NB4 (cell line): Measurements from ENCODE around the gene TMEM223.
"Not testable (repeated sequence)": the region's sequence is repeated elsewhere in the genome, so short reads cannot be mapped to it uniquely, and the experiment has no call there.

Experiments
- DNase-seq: peaks from one replicate; pipeline ENCODE4 v3.0.0; 2010; ENCODE audit warnings: low read depth
- H3K4me3 ChIP-seq: one replicate; pipeline ENCODE4 v1.5.1; 2011; ENCODE audit warnings: mild to moderate bottlenecking, low read depth, low read length, moderate library complexity
- CTCF ChIP-seq: IDR thresholded peaks from one replicate; pipeline ENCODE4 v1.5.1; 2012; ENCODE audit warnings: low read depth, low read length
- MAX ChIP-seq: IDR thresholded peaks from 2 replicates; pipeline ENCODE4 v1.6.1; 2011; ENCODE audit warnings: low read depth, low read length
- MYC ChIP-seq: IDR thresholded peaks from 2 replicates; pipeline ENCODE4 v1.6.1; 2011; ENCODE audit warnings: low read depth, low read length
- POLR2A ChIP-seq: IDR thresholded peaks from 2 replicates; pipeline ENCODE4 v1.6.1; 2011; ENCODE audit warnings: mild to moderate bottlenecking; ENCODE audit not compliant: insufficient read length; ENCODE audit errors: extremely low read depth

The TMEM223 gene

GRCh38 chr11:62831520-62832335, 39.9 kb upstream of the TMEM223 start, which contains the start of gene STX5:
STX5 (minus strand) TSS chr11:62832051; CDS start chr11:62831243, 808 bp downstream.
- DNase-seq = peak; percentile 99
- TF ChIP-seq MYC (peak; percentile 34), MAX (peak; percentile 30; the same call in 1 of the 2 replicates), POLR2A (peak; percentile 84), CTCF (no peak)

GRCh38 chr11:62830904-62831519, 39.2 kb upstream of the TMEM223 start:
- peak; percentile 86 for DNase-seq
- peak overlapping the region; percentile 89 for H3K4me3 ChIP-seq
- TF ChIP-seq CTCF = no peak
- TF ChIP-seq MYC = no peak
- TF ChIP-seq MAX = no peak
- no peak for TF ChIP-seq POLR2A

More at GRCh38 chr11:62831520-62832335, 39.9 kb upstream of the TMEM223 start, which contains the start of gene STX5:
- H3K4me3 ChIP-seq = peak within 1 kb of the TSS; percentile 89

GRCh38 chr11:62828130-62828529, 36.3 kb upstream of the TMEM223 start:
- not testable (repeated sequence) for H3K4me3 ChIP-seq, DNase-seq

- H3K4me3 ChIP-seq = no peak overlapping the region
- TF ChIP-seq POLR2A = no peak
- TF ChIP-seq MAX = no peak
- TF ChIP-seq CTCF = no peak
- TF ChIP-seq MYC = no peak
- no peak for DNase-seq
These were observed 31.9 kb upstream of the TMEM223 start for GRCh38 chr11:62823677-62824076.

GRCh38 chr11:62817129-62817528, 25.3 kb upstream of the TMEM223 start:
- no peak for TF ChIP-seq MAX
- TF ChIP-seq CTCF = no peak
- TF ChIP-seq MYC = no peak
- TF ChIP-seq POLR2A = no peak
- no peak overlapping the region for H3K4me3 ChIP-seq
- no peak for DNase-seq

GRCh38 chr11:62816557-62816956, 24.8 kb upstream of the TMEM223 start:
- no peak overlapping the region for H3K4me3 ChIP-seq
- TF ChIP-seq MAX = no peak
- no peak for TF ChIP-seq MYC
- no peak for TF ChIP-seq POLR2A
- no peak for TF ChIP-seq CTCF
- DNase-seq = peak; percentile 63
